ENCODE measurements around the gene HLA-A. TPM values are rescaled to one million over a fixed set of nuclear protein-coding genes. Genes with fewer than 3 reads are reported as not detected.
A peak's percentile ranks its signal among the peaks of the same experiment; 100 is the strongest.

The HLA-A gene
- total and polyA plus RNA-seq, 2 of the 13 experiments (the other 11 are each of a cell fraction or from before 2014, with no cell fraction given): 345 to 527 TPM

GRCh38 chr6:29976588-29977424, 34.5 kb downstream of the HLA-A start (continued):
- TF ChIP-seq ZNF784 (CRISPR knock-in tag; IDR thresholded peaks at IDR 0.05; ENCODE audit: borderline replicate concordance) (0 out of 2 replicates have a peak, but pooled peaks have one; percentile 67), YY1 (IDR thresholded peaks at IDR 0.05; ENCODE audit: insufficient read depth, insufficient replicate concordance, low read depth, low read length) (no peak), ETV5 (CRISPR knock-in tag; IDR thresholded peaks at IDR 0.05; ENCODE audit: borderline replicate concordance) (peak; percentile 43; the same call in 1 of the 2 replicates), RFXAP (CRISPR knock-in tag; IDR thresholded peaks at IDR 0.05; ENCODE audit: borderline replicate concordance) (peak; percentile 74), ZNF550 (CRISPR knock-in tag; IDR thresholded peaks at IDR 0.05; ENCODE audit: borderline replicate concordance) (no peak), ZUFSP (CRISPR knock-in tag; IDR thresholded peaks at IDR 0.05; ENCODE audit: borderline replicate concordance) (no peak), HOXD1 (CRISPR knock-in tag; IDR thresholded peaks at IDR 0.05) (peak; percentile 17; the same call in 1 of the 2 replicates), MAFK (conservative IDR thresholded peaks at IDR 0.05 in 1 of 2, IDR thresholded peaks at IDR 0.05 in 1 of 2; ENCODE audit: low read length in 2 of 2) (no peak), MYPOP (CRISPR knock-in tag; IDR thresholded peaks at IDR 0.05) (peak; percentile 91), ATM (IDR thresholded peaks at IDR 0.05; ENCODE audit: borderline replicate concordance) (no peak), ZNF703 (CRISPR knock-in tag; IDR thresholded peaks at IDR 0.05; ENCODE audit: borderline replicate concordance) (peak; percentile 41; the same call in 1 of the 2 replicates), REPIN1 (CRISPR knock-in tag; IDR thresholded peaks at IDR 0.05; ENCODE audit: borderline replicate concordance, low read depth) (peak; percentile 52; the same call in 1 of the 2 replicates), ZNF33B (CRISPR knock-in tag; IDR thresholded peaks at IDR 0.05) (no peak), ZNF512B (CRISPR knock-in tag; IDR thresholded peaks at IDR 0.05; ENCODE audit: borderline replicate concordance) (0 out of 2 replicates have a peak, but pooled peaks have one; percentile 57), GPN1 (CRISPR knock-in tag; IDR thresholded peaks at IDR 0.05; ENCODE audit: borderline replicate concordance) (no peak), TFDP2 (CRISPR knock-in tag; IDR thresholded peaks at IDR 0.05) (peak; percentile 63), ZKSCAN8 (CRISPR knock-in tag; IDR thresholded peaks at IDR 0.05; ENCODE audit: borderline replicate concordance) (no peak), MED8 (CRISPR knock-in tag; IDR thresholded peaks at IDR 0.05; ENCODE audit: insufficient replicate concordance) (no peak)

Data from HepG2 (cell line).